PC-9 (cell line): ENCODE measurements around the gene TNXB. TPM values are rescaled to one million over a fixed set of nuclear protein-coding genes. Genes with fewer than 3 reads are reported as not detected.
"Not testable (repeated sequence)": the region's sequence is repeated elsewhere in the genome, so short reads cannot be mapped to it uniquely, and the experiment has no call there.

Experiments used
- BruUV-seq: library from RNA; stranded (reverse); fragments of 400-500 nt; replicated peaks from 2 replicates; lab custom pipeline; 2021; lab: Mats Ljungman, UMichigan
- CTCF ChIA-PET: fragments of 300-600 bp; sonication (Branson Sonifier 250); formaldehyde crosslinking; loops from one replicate; lab custom pipeline; 2022; ENCODE audit warnings: antibody characterized with exemption; lab: Charles Lee
- POLR2A ChIA-PET: fragments of 300-600 bp; sonication (Branson Sonifier 250); formaldehyde crosslinking; loops from one replicate; lab custom pipeline; 2022; ENCODE audit warnings: antibody characterized with exemption; ENCODE audit not compliant: unreplicated experiment; lab: Charles Lee
- DNase-seq, 2 experiments: peaks; one replicate each; pipeline versions ENCODE4 v3.0.0 to v3.0.0-alpha.2; 2015 to 2022; ENCODE audit warnings: mixed read lengths in 1 of 2
- H2AFZ ChIP-seq: fragments of 200-600 bp; sonication (generic); 2 replicates; pipeline ENCODE4 v1.8.1; 2017; ENCODE audit warnings: antibody characterized with exemption
- H3F3A ChIP-seq: fragments of 200-600 bp; sonication (generic); 2 replicates; pipeline ENCODE4 v1.8.1; 2017; ENCODE audit warnings: antibody characterized with exemption, mild to moderate bottlenecking, low read depth; ENCODE audit not compliant: insufficient read depth
- H3K27ac ChIP-seq: fragments of 200-600 bp; sonication (generic); 2 replicates; pipeline ENCODE4 v1.6.1; 2016; ENCODE audit warnings: mixed run types
- H3K27me3 ChIP-seq: fragments of 200-600 bp; sonication (generic); 2 replicates; pipeline ENCODE4 v1.6.1; 2016; ENCODE audit warnings: low read depth, mixed run types; ENCODE audit not compliant: insufficient read depth
- H3K36me3 ChIP-seq: fragments of 200-600 bp; sonication (generic); 2 replicates; pipeline ENCODE4 v1.6.1; 2016; ENCODE audit warnings: low read depth, mixed run types
- H3K4me1 ChIP-seq: fragments of 200-600 bp; sonication (generic); replicated peaks from 2 replicates; pipeline ENCODE4 v1.6.1; 2016; ENCODE audit warnings: mixed run types; ENCODE audit not compliant: insufficient read depth
- H3K4me2 ChIP-seq: fragments of 200-600 bp; sonication (generic); 2 replicates; pipeline ENCODE4 v1.6.1; 2017; ENCODE audit warnings: mixed run types
- H3K4me3 ChIP-seq: fragments of 200-600 bp; sonication (generic); 2 replicates; pipeline ENCODE4 v1.6.1; 2016; ENCODE audit warnings: mixed run types
- H3K79me2 ChIP-seq: fragments of 200-600 bp; sonication (generic); 2 replicates; pipeline ENCODE4 v1.6.1; 2017; ENCODE audit warnings: low read depth, mixed run types
- H3K9me2 ChIP-seq: fragments of 200-600 bp; sonication (generic); 2 replicates; pipeline ENCODE4 v1.8.1; 2017; ENCODE audit warnings: mild to moderate bottlenecking; ENCODE audit not compliant: insufficient read depth
- H3K9me3 ChIP-seq: fragments of 200-600 bp; sonication (generic); 2 replicates; pipeline ENCODE4 v1.8.1; 2016; ENCODE audit warnings: low read depth; ENCODE audit not compliant: insufficient read depth
- H4K20me1 ChIP-seq: fragments of 200-600 bp; sonication (generic); 2 replicates; pipeline ENCODE4 v1.8.1; 2017; ENCODE audit not compliant: insufficient read depth
- intact Hi-C: fragments of 100-400 bp; cut with micrococcal nuclease; formaldehyde crosslinking; loops from one replicate; pipeline ENCODE4 v1.10.0; 2022; ENCODE audit not compliant: unreplicated experiment
- total RNA-seq: library from RNA; stranded (reverse); gene quantifications from 2 replicates; pipeline ENCODE4 v1.2.3, GENCODE V29; 2021

Gene TNXB
- total RNA-seq, 1 experiment from 2014 or later = 15.1 TPM

- H3K27ac ChIP-seq, POLR2A ChIA-PET, intact Hi-C loops, H3K79me2 ChIP-seq, H3K27me3 ChIP-seq, BruUV-seq, H4K20me1 ChIP-seq, H3K4me1 ChIP-seq, H3F3A ChIP-seq, H2AFZ ChIP-seq, H3K36me3 ChIP-seq, H3K9me2 ChIP-seq, CTCF ChIA-PET, H3K9me3 ChIP-seq, H3K4me3 ChIP-seq, DNase-seq, H3K4me2 ChIP-seq: not testable (repeated sequence)
These were observed 68.7 kb downstream of the TNXB start for GRCh38 chr6:32040299-32041049.

GRCh38 chr6:32039321-32040274 is 69.5 kb downstream of the TNXB start:
- BruUV-seq, intact Hi-C loops: not testable (repeated sequence)

GRCh38 chr6:32038878-32039277 is 70.3 kb downstream of the TNXB start:
- H3K27me3 ChIP-seq, H3K4me2 ChIP-seq, CTCF ChIA-PET, intact Hi-C loops, H2AFZ ChIP-seq, H3K4me3 ChIP-seq, DNase-seq, H3K9me3 ChIP-seq, BruUV-seq, H3K27ac ChIP-seq, H3K4me1 ChIP-seq, H3F3A ChIP-seq, H3K36me3 ChIP-seq, H3K79me2 ChIP-seq, H4K20me1 ChIP-seq, H3K9me2 ChIP-seq: not testable (repeated sequence)
- POLR2A ChIA-PET = interaction anchor here (0.6 to 0.7 kb wide), 2 partner anchors 132 to 243 kb away, joined by 3 to 4 read pairs; no protein-coding TSS in a partner anchor

More at GRCh38 chr6:32039321-32040274, 69.5 kb downstream of the TNXB start:
- H2AFZ ChIP-seq, H3K4me2 ChIP-seq, CTCF ChIA-PET, H3K27me3 ChIP-seq, H4K20me1 ChIP-seq, H3K36me3 ChIP-seq, H3K4me1 ChIP-seq, H3K9me3 ChIP-seq, H3K79me2 ChIP-seq, H3K9me2 ChIP-seq, H3K4me3 ChIP-seq, H3K27ac ChIP-seq, DNase-seq, H3F3A ChIP-seq: not testable (repeated sequence)
- POLR2A ChIA-PET = interaction anchor here (0.7 kb wide), 1 partner anchor 132 kb away, joined by 4 read pairs; no protein-coding TSS in a partner anchor

- BruUV-seq, intact Hi-C loops, CTCF ChIA-PET: not testable (repeated sequence)
These were observed 71.3 kb downstream of the TNXB start, which contains the start of gene CYP21A2 for GRCh38 chr6:32037598-32038524. Gene CYP21A2, plus strand, starts transcription at chr6:32038415. Its CDS starts 8 bp downstream, at chr6:32038423.

GRCh38 chr6:32037136-32037535 is 72.0 kb downstream of the TNXB start:
- H3K4me1 ChIP-seq, H3K27me3 ChIP-seq, H3K9me2 ChIP-seq, H3K79me2 ChIP-seq, DNase-seq, H3K27ac ChIP-seq, POLR2A ChIA-PET, H3K4me3 ChIP-seq, H3K36me3 ChIP-seq, intact Hi-C loops, CTCF ChIA-PET, H3K9me3 ChIP-seq, H2AFZ ChIP-seq, H3K4me2 ChIP-seq, H3F3A ChIP-seq, BruUV-seq, H4K20me1 ChIP-seq: not testable (repeated sequence)

More at GRCh38 chr6:32037598-32038524, 71.3 kb downstream of the TNXB start, which contains the start of gene CYP21A2:
- H3K4me1 ChIP-seq, H3K9me2 ChIP-seq, H4K20me1 ChIP-seq, H3K4me3 ChIP-seq, H3K36me3 ChIP-seq, H3K79me2 ChIP-seq, H3K9me3 ChIP-seq, H3K27me3 ChIP-seq, H3F3A ChIP-seq, H3K4me2 ChIP-seq, POLR2A ChIA-PET, H2AFZ ChIP-seq, H3K27ac ChIP-seq: not testable (repeated sequence)
- peak in 1 of 2 experiments; percentile 15 for DNase-seq

GRCh38 chr6:32035283-32036013 is 73.7 kb downstream of the TNXB start:
- H3K4me2 ChIP-seq, H2AFZ ChIP-seq, intact Hi-C loops, H3K4me3 ChIP-seq, BruUV-seq, H3K4me1 ChIP-seq, H3F3A ChIP-seq, H3K36me3 ChIP-seq, H3K79me2 ChIP-seq, DNase-seq, H3K27me3 ChIP-seq, H3K9me3 ChIP-seq, H3K27ac ChIP-seq, H4K20me1 ChIP-seq, CTCF ChIA-PET, POLR2A ChIA-PET, H3K9me2 ChIP-seq: not testable (repeated sequence)
